ENCODE measurements around the gene RYR1.
"Not testable (repeated sequence)": the region's sequence is repeated elsewhere in the genome, so short reads cannot be mapped to it uniquely, and the experiment has no call there.

RYR1 gene

GRCh38 chr19:38544569-38545315, 111.3 kb downstream of the RYR1 start:
- DNase-seq = peak; percentile 60

- no peak for DNase-seq
Measured at GRCh38 chr19:38545596-38545995, 112.1 kb downstream of the RYR1 start.

- DNase-seq = no peak
Measured at GRCh38 chr19:38547421-38547820, 113.9 kb downstream of the RYR1 start.

- DNase-seq = no peak
Measured at GRCh38 chr19:38549061-38549460, 115.6 kb downstream of the RYR1 start.

GRCh38 chr19:38549942-38550341, 116.5 kb downstream of the RYR1 start:
- no peak for DNase-seq

GRCh38 chr19:38550376-38550775, 116.9 kb downstream of the RYR1 start:
- no peak for DNase-seq

GRCh38 chr19:38551450-38551813, 117.9 kb downstream of the RYR1 start:
- DNase-seq = no peak

GRCh38 chr19:38553239-38553638, 119.7 kb downstream of the RYR1 start:
- not testable (repeated sequence) for DNase-seq

GRCh38 chr19:38554676-38555141, 121.2 kb downstream of the RYR1 start:
- no peak for DNase-seq

- DNase-seq = no peak
Measured at GRCh38 chr19:38555200-38555599, 121.7 kb downstream of the RYR1 start.

- no peak for DNase-seq
Measured at GRCh38 chr19:38556521-38557174, 123.2 kb downstream of the RYR1 start.

GRCh38 chr19:38557205-38557799, 123.8 kb downstream of the RYR1 start:
- DNase-seq = no peak

GRCh38 chr19:38558933-38559332, 125.4 kb downstream of the RYR1 start:
- not testable (repeated sequence) for DNase-seq

GRCh38 chr19:38559428-38560401, 126.2 kb downstream of the RYR1 start:
- peak; percentile 8 for DNase-seq

GRCh38 chr19:38561053-38561606, 127.6 kb downstream of the RYR1 start:
- no peak for DNase-seq

GRCh38 chr19:38561658-38562057, 128.2 kb downstream of the RYR1 start:
- DNase-seq = no peak

- DNase-seq = no peak
Measured at GRCh38 chr19:38562096-38562495, 128.6 kb downstream of the RYR1 start.

GRCh38 chr19:38563475-38563874, 130.0 kb downstream of the RYR1 start:
- no peak for DNase-seq

GRCh38 chr19:38564981-38565690, 131.6 kb downstream of the RYR1 start:
- DNase-seq = no peak

- no peak for DNase-seq
Measured at GRCh38 chr19:38565691-38566105, 132.2 kb downstream of the RYR1 start.

- no peak for DNase-seq
Measured at GRCh38 chr19:38569368-38569983, 136.0 kb downstream of the RYR1 start.

Data from NCI-H226 (cell line).